ENCODE results near the gene JPT1. TPM values are rescaled to one million over a fixed set of nuclear protein-coding genes. Genes with fewer than 3 reads are reported as not detected.
"Not testable (repeated sequence)": the region's sequence is repeated elsewhere in the genome, so short reads cannot be mapped to it uniquely, and the experiment has no call there.

JPT1 gene
- total and polyA plus RNA-seq, 2 donors (not counting 3 experiments of a cell fraction or from before 2014, with no cell fraction given) = 212 to 352 TPM

- ChIA-PET POLR2A (no interaction called here), CTCF (interaction anchor here (1.1 to 8.8 kb wide), 2 partner anchors 10 to 21 kb away, joined by 3 to 138 read pairs; no protein-coding TSS in a partner anchor)
- H3K27ac ChIP-seq (ENCODE audit: insufficient read depth, low read depth, low read length) = no peak overlapping the region
- H2AFZ ChIP-seq (ENCODE audit: low read depth, low read length) = no peak overlapping the region
- no peak overlapping the region for H3K9ac ChIP-seq (replicated peaks; ENCODE audit: extremely low read depth, insufficient read depth, low read length)
- H3K9me3 ChIP-seq (replicated peaks; ENCODE audit: control insufficient read depth, insufficient read depth, low read length) = no peaks in the 10 kb centered on the region
- H3K9me1 ChIP-seq (replicated peaks; ENCODE audit: control insufficient read depth, extremely low read depth, insufficient read depth, low read length) = no peaks in the 10 kb centered on the region
- peaks cover 4% of the 10 kb centered on the region for H3K79me2 ChIP-seq (ENCODE audit: control insufficient read depth, insufficient read depth, low read length)
- dilution Hi-C loops (cut with MboI; ENCODE audit: extremely low pct_ligation_motif_present, low sequenced_read_pairs) (no loop called here), intact Hi-C loops (cut with micrococcal nuclease) (no loop called here)
- H3K27me3 ChIP-seq (ENCODE audit: control insufficient read depth in 2 of 2, insufficient read depth in 2 of 2, low read length in 2 of 2) = no peaks in the 10 kb centered on the region
- BruUV-seq (replicated peaks) = TSS peak; percentile 16
- FAIRE-seq = no peak
- H3K4me1 ChIP-seq (ENCODE audit: control insufficient read depth, extremely low read depth, insufficient read depth, low read length) = peaks cover 8% of the 10 kb centered on the region
- no peaks in the 10 kb centered on the region for H4K20me1 ChIP-seq (replicated peaks; ENCODE audit: control insufficient read depth, extremely low read depth, insufficient read depth, low read length)
- DNase-seq (ENCODE audit: low read depth, low spot score) = no peak
- H3K36me3 ChIP-seq (ENCODE audit: control insufficient read depth in 2 of 2, extremely low read depth in 1 of 2, insufficient read depth in 2 of 2, low read length in 2 of 2) = peaks cover 7 to 10% of the 10 kb centered on the region in 2 experiments
- H3K4me3 ChIP-seq (replicated peaks in 1 of 3; ENCODE audit: insufficient read depth in 1 of 3, low read depth in 1 of 3, low read length in 3 of 3) = no peak overlapping the region
- no peak for TF ChIP-seq EZH2 (IDR thresholded peaks at IDR 0.05; ENCODE audit: borderline replicate concordance, low read depth, low read length, severe bottlenecking)
- no peak for TF ChIP-seq FOS (IDR thresholded peaks at IDR 0.05; ENCODE audit: borderline replicate concordance, insufficient read depth, low read length)
- TF ChIP-seq CTCF (IDR thresholded peaks at IDR 0.05; ENCODE audit: extremely low read depth in 1 of 2, insufficient read depth in 1 of 2, low read depth in 1 of 2, low read length in 2 of 2) = no peak
- no peak for TF ChIP-seq POLR2AphosphoS5 (IDR thresholded peaks at IDR 0.05; ENCODE audit: insufficient read depth, low read depth, low read length)
- no peak for TF ChIP-seq JUN (IDR thresholded peaks at IDR 0.05; ENCODE audit: borderline replicate concordance, insufficient read depth, insufficient read length, low read depth)
- TF ChIP-seq GATA2 (IDR thresholded peaks at IDR 0.05; ENCODE audit: insufficient read depth, insufficient read length, low read depth, low read length) = no peak
- no peak for TF ChIP-seq MAX (IDR thresholded peaks at IDR 0.05; ENCODE audit: insufficient read depth, insufficient read length)
- no peak for TF ChIP-seq MYC (IDR thresholded peaks at IDR 0.05; ENCODE audit: low read depth, low read length)
- no peak for TF ChIP-seq POLR2A (IDR thresholded peaks at IDR 0.05; ENCODE audit: low read depth, low read length)
- H3K4me2 ChIP-seq (ENCODE audit: insufficient read depth, low read length) = no peak overlapping the region
Measured at GRCh38 chr17:75135452-75135851, 18.9 kb downstream of the JPT1 start.

GRCh38 chr17:75133607-75134347 is 20.5 kb downstream of the JPT1 start:
- DNase-seq (ENCODE audit: low read depth, low spot score); H3K4me3 ChIP-seq (replicated peaks in 1 of 3; ENCODE audit: insufficient read depth in 1 of 3, low read depth in 1 of 3, low read length in 3 of 3); H3K9me3 ChIP-seq (replicated peaks; ENCODE audit: control insufficient read depth, insufficient read depth, low read length); H3K79me2 ChIP-seq (ENCODE audit: control insufficient read depth, insufficient read depth, low read length); intact Hi-C loops (cut with micrococcal nuclease); H4K20me1 ChIP-seq (replicated peaks; ENCODE audit: control insufficient read depth, extremely low read depth, insufficient read depth, low read length); H3K4me2 ChIP-seq (ENCODE audit: insufficient read depth, low read length); H3K9ac ChIP-seq (replicated peaks; ENCODE audit: extremely low read depth, insufficient read depth, low read length); H2AFZ ChIP-seq (ENCODE audit: low read depth, low read length); H3K9me1 ChIP-seq (replicated peaks; ENCODE audit: control insufficient read depth, extremely low read depth, insufficient read depth, low read length); H3K27me3 ChIP-seq (ENCODE audit: control insufficient read depth in 2 of 2, insufficient read depth in 2 of 2, low read length in 2 of 2); dilution Hi-C loops (cut with MboI; ENCODE audit: extremely low pct_ligation_motif_present, low sequenced_read_pairs); BruUV-seq (replicated peaks); H3K27ac ChIP-seq (ENCODE audit: insufficient read depth, low read depth, low read length): not testable (repeated sequence)
- POLR2A ChIA-PET = interaction anchor here (0.5 kb wide), 1 partner anchor 11 kb away, joined by 6 read pairs; no protein-coding TSS in a partner anchor
- FAIRE-seq = peak; percentile 35
- peaks cover 7 to 15% of the 10 kb centered on the region in 2 experiments for H3K36me3 ChIP-seq (ENCODE audit: control insufficient read depth in 2 of 2, extremely low read depth in 1 of 2, insufficient read depth in 2 of 2, low read length in 2 of 2)
- peaks cover 11% of the 10 kb centered on the region for H3K4me1 ChIP-seq (ENCODE audit: control insufficient read depth, extremely low read depth, insufficient read depth, low read length)
- CTCF ChIA-PET = interaction anchor here (1.4 to 8.8 kb wide), 3 partner anchors 10 to 20 kb away, joined by 3 to 138 read pairs (median 8); no protein-coding TSS in a partner anchor
